GM18505 (cell line): ENCODE results near the gene P2RX5.
A peak's percentile ranks its signal among the peaks of the same experiment; 100 is the strongest.
"Not testable (repeated sequence)": the region's sequence is repeated elsewhere in the genome, so short reads cannot be mapped to it uniquely, and the experiment has no call there.

Source experiments
- ATAC-seq: cut with Tn5 transposase; IDR thresholded peaks from one replicate; pipeline ENCODE4 v1.9.1; 2021; ENCODE audit not compliant: unreplicated experiment
- POLR2A ChIP-seq: IDR thresholded peaks from 4 replicates; pipeline ENCODE4 v1.6.1; 2011; ENCODE audit warnings: borderline replicate concordance; ENCODE audit not compliant: insufficient read depth, insufficient read length; ENCODE audit errors: extremely low read depth

Gene P2RX5

DNA sequence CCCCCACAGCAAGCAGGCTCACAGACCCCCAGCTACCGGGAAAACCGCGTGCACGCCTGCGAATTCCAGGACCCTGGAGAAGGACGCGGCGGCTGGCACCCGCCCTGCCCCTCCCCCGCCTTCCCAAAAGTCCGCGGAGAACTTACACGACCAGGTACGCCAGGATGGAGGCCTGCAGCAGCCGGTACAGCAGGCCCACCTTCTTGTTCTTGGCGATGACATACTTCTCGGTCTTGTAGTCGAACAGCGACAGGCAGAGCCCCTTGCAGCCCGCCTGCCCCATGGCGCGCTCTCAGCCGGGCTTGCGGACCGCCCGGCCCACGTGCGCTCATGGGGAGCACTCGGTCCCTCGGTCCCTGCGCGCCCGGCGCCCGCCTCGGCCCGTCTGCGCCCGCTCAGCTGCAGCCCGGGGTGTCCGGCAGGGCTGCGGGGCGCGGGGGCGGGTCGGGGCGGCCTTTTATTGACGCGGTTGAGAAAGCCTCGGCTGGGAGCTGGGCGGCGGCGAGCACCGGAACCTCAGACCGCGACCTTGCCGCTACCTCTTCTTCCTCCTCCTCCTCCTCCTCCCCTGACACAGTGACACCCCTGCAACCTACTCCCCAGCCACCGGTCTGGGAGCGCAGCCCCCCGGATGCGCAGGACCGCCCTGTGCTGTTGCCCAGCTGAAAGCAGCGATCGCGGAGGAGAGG, at the start of gene P2RX5:
Gene P2RX5, minus strand, starts transcription at position 433 of the 689 bp plus-strand sequence. Its CDS starts 150 bp downstream, at position 283.
- peak; percentile 72 for TF ChIP-seq POLR2A
- no peak for ATAC-seq

DNA sequence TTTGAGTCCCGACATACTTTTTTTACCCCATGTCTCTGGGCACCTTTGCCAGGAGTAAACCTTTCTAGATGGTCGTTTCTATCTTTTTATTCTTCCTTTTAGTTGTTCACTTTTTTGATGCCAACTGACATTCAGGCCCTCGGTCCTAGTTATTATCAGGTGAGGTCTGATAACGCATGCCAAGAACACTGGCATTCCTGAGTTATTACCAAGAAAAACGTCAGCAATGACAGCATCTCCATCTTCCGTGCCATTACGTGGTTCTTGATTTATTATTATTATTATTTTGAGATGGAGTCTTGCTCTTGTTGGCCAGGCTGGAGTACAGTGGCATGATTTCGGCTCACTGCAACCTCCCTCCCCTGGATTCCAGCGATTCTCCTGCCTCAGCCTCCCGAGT, 49.1 kb upstream of the P2RX5 start:
- no peak for ATAC-seq
- no peak for TF ChIP-seq POLR2A

GRCh38 chr17:3744014-3744413, 48.1 kb upstream of the P2RX5 start:
- no peak for TF ChIP-seq POLR2A

GRCh38 chr17:3740611-3741073, 44.7 kb upstream of the P2RX5 start:
- no peak for TF ChIP-seq POLR2A
- no peak for ATAC-seq

More at GRCh38 chr17:3744014-3744413, 48.1 kb upstream of the P2RX5 start:
- no peak for ATAC-seq

DNA sequence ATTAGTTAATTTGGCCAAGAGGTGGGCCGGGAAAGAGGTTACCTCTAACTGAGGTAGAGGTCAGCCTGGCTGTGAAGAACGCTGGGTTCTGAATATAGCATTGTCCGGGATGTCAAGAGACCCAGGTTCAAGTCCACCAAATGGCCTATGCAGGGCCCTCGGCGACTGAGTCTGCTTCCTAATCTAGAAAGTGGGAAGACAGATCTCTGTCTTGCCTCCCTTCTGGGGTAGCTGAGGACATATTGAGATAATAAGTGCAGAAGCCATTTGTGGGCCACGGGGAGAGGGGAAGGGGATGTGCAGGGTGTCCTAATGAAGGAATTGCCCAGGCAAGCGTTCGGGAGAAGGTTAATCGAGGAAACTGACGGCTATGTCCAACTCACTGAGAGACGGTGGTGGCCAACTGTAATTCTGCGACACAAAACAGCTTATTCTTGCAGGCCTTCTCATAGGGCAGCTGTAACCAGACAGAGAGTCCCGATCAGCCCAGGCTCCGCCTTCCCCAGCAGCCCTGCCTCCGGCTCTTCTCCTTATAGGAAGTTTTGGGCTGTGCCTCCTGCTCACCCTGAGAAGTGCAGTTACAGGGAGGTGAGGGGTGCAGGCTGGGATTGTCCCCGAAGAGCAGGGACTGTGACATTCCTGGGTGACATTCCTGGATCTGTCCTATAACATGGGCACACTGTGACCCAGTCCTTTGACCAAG, 43.6 kb upstream of the P2RX5 start:
- TF ChIP-seq POLR2A = no peak
- no peak for ATAC-seq

DNA sequence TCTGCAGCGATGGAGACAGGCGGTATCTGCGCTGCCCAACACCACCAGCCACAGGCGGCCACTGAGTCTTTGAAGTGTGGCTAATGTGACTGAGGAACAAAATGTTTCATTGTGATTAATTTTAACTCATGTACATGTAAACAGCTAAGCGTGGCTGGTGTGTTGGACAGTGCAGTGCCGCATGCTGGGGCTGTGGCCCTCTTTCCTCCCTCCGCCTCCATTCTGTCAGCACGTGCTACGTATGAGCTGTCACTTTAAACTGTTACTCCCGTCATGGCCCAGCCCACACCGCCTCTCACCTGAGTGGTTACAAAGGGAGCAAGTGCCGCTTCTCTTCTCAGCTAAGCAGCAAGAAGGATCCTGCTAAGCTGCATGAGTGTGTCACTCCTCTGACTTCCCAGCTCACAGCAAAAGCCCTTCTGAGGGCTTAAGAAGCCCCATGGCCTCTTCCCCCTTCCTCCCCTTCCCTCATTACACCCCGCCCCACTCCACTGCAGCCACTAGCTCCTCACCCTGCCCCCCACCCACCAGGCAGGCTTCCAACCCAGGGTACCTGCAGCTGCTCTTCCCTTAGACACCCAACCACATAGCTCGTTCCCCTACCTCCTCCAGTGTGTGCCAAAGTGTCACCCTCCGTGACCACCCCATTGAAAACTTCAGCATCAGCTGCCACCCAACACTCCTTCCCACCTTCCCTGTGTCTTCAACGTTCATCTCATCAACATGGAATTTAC, 42.8 kb upstream of the P2RX5 start:
- no peak for ATAC-seq
- no peak for TF ChIP-seq POLR2A

- TF ChIP-seq POLR2A = no peak
- ATAC-seq = no peak
Observed at GRCh38 chr17:3735515-3735914, 39.6 kb upstream of the P2RX5 start.

DNA sequence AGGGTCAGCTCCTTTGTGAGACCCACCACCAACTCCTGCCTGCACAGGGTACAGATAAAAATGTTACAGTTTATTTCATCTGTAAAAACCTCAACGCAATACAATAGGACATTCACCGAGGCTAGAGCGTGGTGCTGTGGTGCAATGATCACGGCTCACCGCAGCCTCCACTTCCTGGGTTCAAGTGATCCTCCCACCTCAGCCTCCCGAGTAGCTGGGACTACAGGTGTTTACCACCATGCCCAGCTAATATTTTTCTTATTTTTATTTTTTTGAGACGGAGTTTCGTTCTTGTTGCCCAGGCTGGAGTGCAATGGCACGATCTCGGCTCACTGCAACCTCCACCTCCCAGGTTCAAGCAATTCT, 38.9 kb upstream of the P2RX5 start:
- not testable (repeated sequence) for ATAC-seq

DNA sequence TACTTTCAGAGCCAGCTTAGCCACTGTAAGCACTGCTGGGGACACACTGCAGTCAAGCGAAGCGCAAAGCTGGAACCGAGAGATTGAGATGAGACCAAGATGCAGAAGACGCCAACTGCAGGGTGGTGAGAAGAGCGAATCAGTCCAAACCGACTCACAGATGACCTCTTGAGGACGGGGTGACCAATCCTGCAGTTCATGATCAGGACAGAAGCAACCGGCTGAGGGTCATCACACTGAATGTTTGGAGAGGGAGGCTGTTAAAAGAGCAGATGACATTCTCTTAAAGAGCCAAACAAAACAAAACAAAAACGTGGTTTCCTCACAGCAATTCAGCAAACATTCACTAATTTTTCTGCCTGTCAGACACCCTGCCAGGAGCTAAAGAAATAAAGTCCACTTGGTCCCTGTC, 36.3 kb upstream of the P2RX5 start:
- peak; percentile 64 for ATAC-seq
- TF ChIP-seq POLR2A = no peak

GRCh38 chr17:3730881-3731429, 35.0 kb upstream of the P2RX5 start:
- no peak for TF ChIP-seq POLR2A
- ATAC-seq = no peak

DNA sequence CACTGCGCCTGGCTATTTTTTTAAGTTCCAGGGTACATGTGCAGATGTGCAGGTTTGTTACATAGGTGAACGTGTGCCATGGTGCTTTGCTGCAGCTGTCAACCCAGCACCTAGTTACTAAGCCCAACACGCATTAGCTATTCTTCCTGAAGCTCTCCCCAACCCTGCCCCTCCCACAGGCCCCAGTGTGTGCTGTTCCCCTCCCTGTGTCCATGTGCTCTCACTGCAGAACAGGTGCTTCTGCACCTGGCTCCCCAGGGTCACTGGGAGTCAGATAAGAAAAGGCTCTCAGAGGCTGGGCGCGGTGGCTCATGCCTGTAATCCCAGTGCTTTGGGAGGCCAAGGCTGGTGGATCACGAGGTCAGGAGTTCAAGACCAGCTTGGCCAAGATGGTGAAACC, 33.9 kb upstream of the P2RX5 start:
- no peak for ATAC-seq
- TF ChIP-seq POLR2A = no peak

DNA sequence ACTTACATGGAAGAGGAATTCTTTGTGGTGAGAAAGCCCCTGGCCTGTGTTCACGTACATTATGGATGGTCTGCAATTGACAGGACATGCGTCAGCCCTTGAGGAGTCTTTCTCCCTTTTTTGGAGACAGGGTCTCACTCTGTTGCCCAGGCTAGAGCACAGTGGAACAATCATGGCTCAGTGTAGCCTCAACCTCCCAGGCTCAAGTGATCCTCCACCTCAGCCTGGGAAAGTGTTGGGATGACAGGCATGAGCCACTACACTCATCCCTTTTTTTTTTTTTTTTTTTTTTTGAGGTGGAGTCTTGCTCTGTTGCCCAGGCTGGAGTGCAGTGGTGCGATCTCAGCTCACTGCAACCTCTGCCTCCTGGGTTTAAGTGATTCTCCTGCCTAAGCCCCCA, 32.1 kb upstream of the P2RX5 start:
- ATAC-seq = not testable (repeated sequence)

DNA sequence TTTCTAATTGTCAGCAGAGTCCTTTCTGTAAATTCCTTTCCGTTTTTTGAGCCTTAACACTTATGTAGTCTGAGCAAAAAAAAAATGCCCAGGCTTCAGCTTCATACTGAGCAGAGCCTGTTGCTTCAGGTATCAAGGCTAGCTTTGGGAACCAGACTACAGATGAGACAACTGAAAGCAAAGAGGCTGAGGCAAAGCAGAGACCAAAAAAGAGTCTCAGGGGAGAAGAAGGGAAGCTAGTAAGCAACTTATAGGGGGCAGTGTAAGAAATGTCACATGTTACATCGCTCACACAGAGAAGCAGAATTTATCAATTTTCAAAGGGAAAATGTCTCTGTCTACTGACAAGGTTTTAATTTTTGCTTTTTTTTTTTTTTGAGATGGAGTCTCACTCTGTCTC, 31.1 kb upstream of the P2RX5 start:
- no peak for TF ChIP-seq POLR2A
- ATAC-seq = no peak
